ENCODE results near the gene PNPT1. TPM values are rescaled to one million over a fixed set of nuclear protein-coding genes. Genes with fewer than 3 reads are reported as not detected.

PNPT1 gene
- total and polyA plus RNA-seq, 10 of the 15 experiments (the other 5 are each of a cell fraction or from before 2014, with no cell fraction given) = 34.2 to 67.7 (median 43.3) TPM

DNA sequence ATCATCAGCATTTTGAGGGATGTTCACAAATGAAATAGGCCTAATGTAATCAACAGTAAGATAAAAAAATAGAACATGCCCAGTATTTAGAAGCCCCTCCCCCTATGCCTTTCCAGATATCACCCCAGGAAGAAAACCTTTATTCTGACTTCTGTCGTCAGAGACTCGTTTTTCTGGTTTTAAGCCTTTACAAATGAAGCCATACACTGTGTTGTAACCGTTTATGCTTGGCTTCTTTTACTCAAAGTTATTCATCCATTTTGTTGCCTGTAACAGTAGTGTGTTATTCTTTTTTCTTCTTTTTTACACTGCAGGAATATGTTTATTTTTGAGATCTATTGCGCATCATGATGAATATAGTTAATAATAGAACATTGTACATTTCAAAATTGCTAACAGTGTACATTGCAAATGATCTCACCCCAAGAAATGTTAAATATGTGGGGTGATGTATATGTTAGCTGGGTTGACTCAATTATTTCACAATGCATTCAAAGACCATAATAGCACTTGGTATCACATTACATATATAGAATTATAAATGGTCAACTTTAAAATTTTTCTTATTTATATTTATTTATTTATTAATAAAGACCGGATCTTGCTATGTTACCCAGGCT lies 28.1 kb upstream of the PNPT1 start:
- no peak overlapping the region for H3K9ac ChIP-seq (ENCODE audit: control insufficient read depth, insufficient read depth, low read length)
- no peak overlapping the region for H2AFZ ChIP-seq (ENCODE audit: control insufficient read depth, low read depth, low read length)
- FAIRE-seq (no peak), ATAC-seq (no peak), DNase-seq (ENCODE audit: low read depth, low spot score) (no peak)
- no peaks in the 10 kb centered on the region for H3K79me2 ChIP-seq (ENCODE audit: control insufficient read depth, insufficient read depth, low read length)
- TF ChIP-seq, protein P1, sequence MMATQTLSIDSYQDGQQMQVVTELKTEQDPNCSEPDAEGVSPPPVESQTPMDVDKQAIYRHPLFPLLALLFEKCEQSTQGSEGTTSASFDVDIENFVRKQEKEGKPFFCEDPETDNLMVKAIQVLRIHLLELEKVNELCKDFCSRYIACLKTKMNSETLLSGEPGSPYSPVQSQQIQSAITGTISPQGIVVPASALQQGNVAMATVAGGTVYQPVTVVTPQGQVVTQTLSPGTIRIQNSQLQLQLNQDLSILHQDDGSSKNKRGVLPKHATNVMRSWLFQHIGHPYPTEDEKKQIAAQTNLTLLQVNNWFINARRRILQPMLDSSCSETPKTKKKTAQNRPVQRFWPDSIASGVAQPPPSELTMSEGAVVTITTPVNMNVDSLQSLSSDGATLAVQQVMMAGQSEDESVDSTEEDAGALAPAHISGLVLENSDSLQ (IDR thresholded peaks at IDR 0.05) = no peak
- TF ChIP-seq NFIC (IDR thresholded peaks at IDR 0.05; ENCODE audit: low read depth, low read length) (no peak), RCOR1 (conservative IDR thresholded peaks at IDR 0.05; ENCODE audit: low read depth, low read length) (no peak), TAF1 (IDR thresholded peaks at IDR 0.05; ENCODE audit: borderline replicate concordance, low read depth, low read length) (no peak), CREB1 (IDR thresholded peaks at IDR 0.05; ENCODE audit: low read depth) (no peak), CBFB (IDR thresholded peaks at IDR 0.05; ENCODE audit: low read depth) (no peak), STAT3 (IDR thresholded peaks at IDR 0.05; ENCODE audit: low read depth, low read length) (no peak), SREBF1 (IDR thresholded peaks at IDR 0.05; ENCODE audit: low read length) (no peak), NR2F1 (conservative IDR thresholded peaks at IDR 0.05) (no peak), IRF4 (IDR thresholded peaks at IDR 0.05; ENCODE audit: low read depth, low read length) (no peak)
- TF ChIP-seq, protein P2, sequence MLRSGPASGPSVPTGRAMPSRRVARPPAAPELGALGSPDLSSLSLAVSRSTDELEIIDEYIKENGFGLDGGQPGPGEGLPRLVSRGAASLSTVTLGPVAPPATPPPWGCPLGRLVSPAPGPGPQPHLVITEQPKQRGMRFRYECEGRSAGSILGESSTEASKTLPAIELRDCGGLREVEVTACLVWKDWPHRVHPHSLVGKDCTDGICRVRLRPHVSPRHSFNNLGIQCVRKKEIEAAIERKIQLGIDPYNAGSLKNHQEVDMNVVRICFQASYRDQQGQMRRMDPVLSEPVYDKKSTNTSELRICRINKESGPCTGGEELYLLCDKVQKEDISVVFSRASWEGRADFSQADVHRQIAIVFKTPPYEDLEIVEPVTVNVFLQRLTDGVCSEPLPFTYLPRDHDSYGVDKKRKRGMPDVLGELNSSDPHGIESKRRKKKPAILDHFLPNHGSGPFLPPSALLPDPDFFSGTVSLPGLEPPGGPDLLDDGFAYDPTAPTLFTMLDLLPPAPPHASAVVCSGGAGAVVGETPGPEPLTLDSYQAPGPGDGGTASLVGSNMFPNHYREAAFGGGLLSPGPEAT (IDR thresholded peaks at IDR 0.05; ENCODE audit: low read depth) = no peak
- TF ChIP-seq, protein P3, sequence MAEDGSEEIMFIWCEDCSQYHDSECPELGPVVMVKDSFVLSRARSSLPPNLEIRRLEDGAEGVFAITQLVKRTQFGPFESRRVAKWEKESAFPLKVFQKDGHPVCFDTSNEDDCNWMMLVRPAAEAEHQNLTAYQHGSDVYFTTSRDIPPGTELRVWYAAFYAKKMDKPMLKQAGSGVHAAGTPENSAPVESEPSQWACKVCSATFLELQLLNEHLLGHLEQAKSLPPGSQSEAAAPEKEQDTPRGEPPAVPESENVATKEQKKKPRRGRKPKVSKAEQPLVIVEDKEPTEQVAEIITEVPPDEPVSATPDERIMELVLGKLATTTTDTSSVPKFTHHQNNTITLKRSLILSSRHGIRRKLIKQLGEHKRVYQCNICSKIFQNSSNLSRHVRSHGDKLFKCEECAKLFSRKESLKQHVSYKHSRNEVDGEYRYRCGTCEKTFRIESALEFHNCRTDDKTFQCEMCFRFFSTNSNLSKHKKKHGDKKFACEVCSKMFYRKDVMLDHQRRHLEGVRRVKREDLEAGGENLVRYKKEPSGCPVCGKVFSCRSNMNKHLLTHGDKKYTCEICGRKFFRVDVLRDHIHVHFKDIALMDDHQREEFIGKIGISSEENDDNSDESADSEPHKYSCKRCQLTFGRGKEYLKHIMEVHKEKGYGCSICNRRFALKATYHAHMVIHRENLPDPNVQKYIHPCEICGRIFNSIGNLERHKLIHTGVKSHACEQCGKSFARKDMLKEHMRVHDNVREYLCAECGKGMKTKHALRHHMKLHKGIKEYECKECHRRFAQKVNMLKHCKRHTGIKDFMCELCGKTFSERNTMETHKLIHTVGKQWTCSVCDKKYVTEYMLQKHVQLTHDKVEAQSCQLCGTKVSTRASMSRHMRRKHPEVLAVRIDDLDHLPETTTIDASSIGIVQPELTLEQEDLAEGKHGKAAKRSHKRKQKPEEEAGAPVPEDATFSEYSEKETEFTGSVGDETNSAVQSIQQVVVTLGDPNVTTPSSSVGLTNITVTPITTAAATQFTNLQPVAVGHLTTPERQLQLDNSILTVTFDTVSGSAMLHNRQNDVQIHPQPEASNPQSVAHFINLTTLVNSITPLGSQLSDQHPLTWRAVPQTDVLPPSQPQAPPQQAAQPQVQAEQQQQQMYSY (CRISPR knock-in tag; IDR thresholded peaks at IDR 0.05) = no peak
- TF ChIP-seq, protein P4, sequence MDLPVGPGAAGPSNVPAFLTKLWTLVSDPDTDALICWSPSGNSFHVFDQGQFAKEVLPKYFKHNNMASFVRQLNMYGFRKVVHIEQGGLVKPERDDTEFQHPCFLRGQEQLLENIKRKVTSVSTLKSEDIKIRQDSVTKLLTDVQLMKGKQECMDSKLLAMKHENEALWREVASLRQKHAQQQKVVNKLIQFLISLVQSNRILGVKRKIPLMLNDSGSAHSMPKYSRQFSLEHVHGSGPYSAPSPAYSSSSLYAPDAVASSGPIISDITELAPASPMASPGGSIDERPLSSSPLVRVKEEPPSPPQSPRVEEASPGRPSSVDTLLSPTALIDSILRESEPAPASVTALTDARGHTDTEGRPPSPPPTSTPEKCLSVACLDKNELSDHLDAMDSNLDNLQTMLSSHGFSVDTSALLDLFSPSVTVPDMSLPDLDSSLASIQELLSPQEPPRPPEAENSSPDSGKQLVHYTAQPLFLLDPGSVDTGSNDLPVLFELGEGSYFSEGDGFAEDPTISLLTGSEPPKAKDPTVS (IDR thresholded peaks at IDR 0.05; ENCODE audit: low read depth, low read length) = no peak
- no peaks in the 10 kb centered on the region for H3K36me3 ChIP-seq (ENCODE audit: control insufficient read depth in 2 of 2, insufficient read depth in 2 of 2, low read length in 1 of 2)
- ChIA-PET RAD21 (ENCODE audit: unreplicated experiment) (no interaction called here), POLR2A (no interaction called here), SMC1A (ENCODE audit: uncharacterized antibody, unreplicated experiment) (interaction anchor here (1.4 to 1.7 kb wide), 2 partner anchors 36 to 241 kb away, joined by 3 to 5 read pairs; no protein-coding TSS in a partner anchor), CTCF (interaction anchor here (0.6 to 1.0 kb wide), 3 partner anchors 103 to 241 kb away, joined by 3 read pairs; no protein-coding TSS in a partner anchor)
- no peak overlapping the region for H3K4me2 ChIP-seq (ENCODE audit: control insufficient read depth, insufficient read depth)
- BruUV-seq (replicated peaks) = no TSS peak
- no peaks in the 10 kb centered on the region for H4K20me1 ChIP-seq (ENCODE audit: control insufficient read depth, insufficient read depth)
- no peak overlapping the region for H3K4me3 ChIP-seq
- no peak overlapping the region for H3K27ac ChIP-seq (ENCODE audit: control insufficient read depth, insufficient read depth)
- H3K27me3 ChIP-seq (replicated peaks in 1 of 2; ENCODE audit: control insufficient read depth in 2 of 2, insufficient read depth in 2 of 2, low read length in 1 of 2) = no peaks in the 10 kb centered on the region
- H3K4me1 ChIP-seq (ENCODE audit: control insufficient read depth, insufficient read depth, low read length) = no peaks in the 10 kb centered on the region
- in situ Hi-C loops (cut with MboI) = loop anchor here (25.0 kb wide), 1 partner anchor 1791 kb away; no protein-coding TSS in a partner anchor
- no peaks in the 10 kb centered on the region for H3K9me3 ChIP-seq (replicated peaks; ENCODE audit: control insufficient read depth, insufficient read depth, low read length)
- intact Hi-C loops (cut with micrococcal nuclease; ENCODE audit: unreplicated experiment) = no loop called here
- 29% methylated on average over 5 of the region's 5 CpGs for WGBS (ENCODE audit: insufficient coverage, insufficient replicate concordance, low lambda C conversion rate, missing lambda C conversion rate)
